ACC112 (cell line): ENCODE data around the gene SNUPN.
"Not testable (repeated sequence)": the region's sequence is repeated elsewhere in the genome, so short reads cannot be mapped to it uniquely, and the experiment has no call there.

Source experiments
- H2AFZ ChIP-seq: fragments of 200-600 bp; sonication (generic); one replicate; pipeline ENCODE4 v1.6.0; 2017; ENCODE audit warnings: antibody characterized with exemption, low read length; ENCODE audit not compliant: unreplicated experiment
- H3K27ac ChIP-seq: fragments of 200-600 bp; sonication (generic); 2 replicates; pipeline ENCODE4 v1.5.1; 2014; ENCODE audit warnings: low read depth, mild to moderate bottlenecking, antibody characterized with exemption, low read length, moderate library complexity
- H3K27me3 ChIP-seq: fragments of 200-600 bp; sonication (generic); 2 replicates; pipeline ENCODE4 v1.6.1; 2014; ENCODE audit warnings: mild to moderate bottlenecking, antibody characterized with exemption, low read length, moderate library complexity, mixed read lengths; ENCODE audit not compliant: insufficient read depth
- H3K36me3 ChIP-seq: fragments of 200-600 bp; sonication (generic); 2 replicates; pipeline ENCODE4 v1.6.1; 2016; ENCODE audit warnings: mild to moderate bottlenecking, antibody characterized with exemption, low read length, moderate library complexity, mixed read lengths; ENCODE audit not compliant: insufficient read depth
- H3K4me1 ChIP-seq: fragments of 200-600 bp; sonication (generic); one replicate; pipeline ENCODE4 v1.6.1; 2016; ENCODE audit warnings: low read length, mixed read lengths; ENCODE audit not compliant: insufficient read depth, unreplicated experiment, control insufficient read depth
- H3K4me3 ChIP-seq: fragments of 200-600 bp; sonication (generic); 2 replicates; pipeline ENCODE4 v1.5.1; 2014; ENCODE audit warnings: mild to moderate bottlenecking, low read depth, low read length
- H3K79me2 ChIP-seq: fragments of 200-600 bp; sonication (generic); one replicate; pipeline ENCODE4 v1.6.0; 2016; ENCODE audit warnings: low read length; ENCODE audit not compliant: control insufficient read depth, unreplicated experiment, insufficient read depth

The SNUPN gene

DNA sequence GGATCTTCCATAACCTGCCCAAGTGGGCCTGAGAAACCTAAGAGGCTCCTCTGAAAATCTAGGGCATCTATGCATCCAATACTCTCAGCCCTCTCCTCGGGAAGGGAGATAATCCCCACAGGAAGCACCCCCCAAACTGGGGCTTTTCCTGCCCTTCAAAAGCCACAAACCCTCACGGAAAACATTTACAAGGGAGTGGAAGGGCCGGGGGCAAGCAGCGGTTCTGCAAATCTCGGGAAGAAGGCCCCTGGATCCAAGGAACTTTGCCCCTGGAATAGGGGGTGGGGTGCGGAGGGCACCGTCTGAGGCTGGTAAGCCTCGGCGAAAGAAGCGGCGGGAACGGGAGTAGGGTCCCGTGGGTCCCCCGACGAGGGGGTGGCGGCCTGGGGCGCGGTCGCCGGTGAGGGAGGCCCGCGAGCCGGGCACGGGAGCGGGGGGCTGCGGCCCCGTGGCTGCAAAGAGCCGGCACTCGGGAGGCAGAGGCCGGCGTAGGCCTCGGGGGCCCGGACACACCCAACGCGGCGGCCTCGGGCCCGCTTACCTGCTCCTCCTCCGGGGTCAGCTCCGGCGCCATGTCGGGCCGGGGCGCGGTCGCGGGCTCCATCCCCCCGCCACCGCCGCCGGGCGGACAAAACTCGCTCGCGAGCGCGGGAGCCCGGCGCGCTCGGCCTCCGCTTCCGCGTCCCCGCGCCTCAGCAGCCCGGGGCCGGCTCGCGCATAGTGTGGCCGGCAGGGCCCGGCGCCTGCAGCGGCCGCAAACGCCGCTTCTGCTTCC lies 47.2 kb downstream of the SNUPN start:
- peaks cover 52% of the 10 kb centered on the region for H3K79me2 ChIP-seq
- peaks cover 12% of the 10 kb centered on the region for H3K4me1 ChIP-seq
- H3K27me3 ChIP-seq = no peaks in the 10 kb centered on the region
- peak overlapping the region; percentile 58 for H3K27ac ChIP-seq
- no peaks in the 10 kb centered on the region for H3K36me3 ChIP-seq
- H2AFZ ChIP-seq = peak overlapping the region; percentile 99
- peak overlapping the region; percentile 90 for H3K4me3 ChIP-seq

DNA sequence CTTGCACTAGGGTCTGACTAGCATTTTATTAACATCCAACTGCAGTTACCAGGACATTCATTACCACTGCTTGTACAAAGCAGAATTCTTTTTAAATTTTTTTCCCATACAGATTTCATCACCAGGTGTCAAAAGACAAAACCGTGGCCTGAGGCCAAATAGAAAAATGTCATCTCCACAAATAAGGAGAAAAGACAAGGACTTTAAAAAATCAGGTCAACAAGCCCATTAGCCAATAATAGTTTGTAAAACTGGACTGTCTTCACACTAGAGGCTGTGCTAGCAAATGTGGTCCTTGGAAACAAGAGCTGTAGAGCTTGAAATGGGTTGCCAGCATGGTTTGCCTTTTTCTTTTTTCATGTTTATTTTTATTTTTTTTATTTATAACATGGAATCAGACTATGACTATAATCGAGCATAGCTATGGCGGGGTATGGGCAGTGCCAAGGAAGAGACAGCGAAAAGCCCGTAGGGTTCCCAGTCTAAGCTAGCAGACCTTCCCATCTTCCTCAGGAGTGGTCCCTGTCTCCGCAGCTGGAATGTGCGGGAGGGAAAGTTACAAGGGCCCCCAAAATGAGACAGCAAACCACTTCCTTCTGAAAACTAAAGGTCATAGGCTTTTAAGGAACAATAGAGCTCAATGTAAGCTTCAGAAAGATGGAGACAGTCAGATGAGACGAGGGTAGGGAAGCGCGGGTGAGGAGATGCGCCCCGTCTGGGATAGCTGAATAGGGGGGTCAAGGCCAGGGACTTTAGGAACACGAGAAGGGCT lies 47.9 kb downstream of the SNUPN start:
- Histone ChIP-seq H3K4me3 (peak overlapping the region; percentile 90), H3K79me2 (peaks cover 60% of the 10 kb centered on the region), H3K36me3 (no peaks in the 10 kb centered on the region), H3K27me3 (no peaks in the 10 kb centered on the region), H2AFZ (peak overlapping the region; percentile 99), H3K4me1 (peaks cover 19% of the 10 kb centered on the region), H3K27ac (peak overlapping the region; percentile 58)

GRCh38 chr15:75573648-75574384 lies 51.7 kb downstream of the SNUPN start:
- Histone ChIP-seq H2AFZ (no peak overlapping the region), H3K36me3 (peaks cover 3% of the 10 kb centered on the region; the same call in 1 of the 2 replicates), H3K4me3 (no peak overlapping the region), H3K27me3 (no peaks in the 10 kb centered on the region), H3K79me2 (peaks cover 84% of the 10 kb centered on the region), H3K4me1 (peaks cover 15% of the 10 kb centered on the region), H3K27ac (no peak overlapping the region)

- Histone ChIP-seq H3K79me2 (peaks cover 81% of the 10 kb centered on the region), H3K27ac (no peak overlapping the region), H3K36me3 (peaks cover 8% of the 10 kb centered on the region; the same call in 1 of the 2 replicates), H3K4me3 (no peak overlapping the region), H2AFZ (no peak overlapping the region), H3K4me1 (peaks cover 19% of the 10 kb centered on the region), H3K27me3 (no peaks in the 10 kb centered on the region)
These were observed 55.2 kb downstream of the SNUPN start for GRCh38 chr15:75570126-75570845.

GRCh38 chr15:75565062-75565970 lies 60.2 kb downstream of the SNUPN start:
- H2AFZ ChIP-seq = no peak overlapping the region
- no peaks in the 10 kb centered on the region for H3K27me3 ChIP-seq
- 0 out of 2 replicates have a peak overlapping the region, but pooled peaks have one; percentile 0 for H3K27ac ChIP-seq
- no peak overlapping the region for H3K4me3 ChIP-seq
- H3K79me2 ChIP-seq = peaks cover 66% of the 10 kb centered on the region
- H3K4me1 ChIP-seq = peaks cover 11% of the 10 kb centered on the region
- peaks cover 10% of the 10 kb centered on the region; the same call in 1 of the 2 replicates for H3K36me3 ChIP-seq

DNA sequence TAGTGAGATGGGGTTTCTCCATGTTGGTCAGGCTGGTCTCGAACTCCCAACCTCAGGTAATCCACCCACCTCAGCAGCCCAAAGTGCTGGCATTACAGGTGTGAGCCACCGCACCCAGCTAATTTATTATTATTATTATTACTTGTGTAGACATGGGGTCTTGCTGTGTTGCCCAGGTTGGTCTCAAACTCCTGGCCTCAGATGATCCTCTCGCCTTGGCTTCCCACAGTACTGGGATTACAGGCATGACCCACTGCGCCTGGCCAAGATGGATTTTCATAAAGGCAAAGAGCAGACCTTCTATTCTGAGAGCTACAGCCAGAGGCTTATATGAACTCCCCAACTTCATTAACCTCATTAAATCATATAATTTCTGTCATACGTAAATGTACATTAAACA lies 63.6 kb downstream of the SNUPN start:
- Histone ChIP-seq H3K27ac (no peak overlapping the region), H3K79me2 (peaks cover 35% of the 10 kb centered on the region)

DNA sequence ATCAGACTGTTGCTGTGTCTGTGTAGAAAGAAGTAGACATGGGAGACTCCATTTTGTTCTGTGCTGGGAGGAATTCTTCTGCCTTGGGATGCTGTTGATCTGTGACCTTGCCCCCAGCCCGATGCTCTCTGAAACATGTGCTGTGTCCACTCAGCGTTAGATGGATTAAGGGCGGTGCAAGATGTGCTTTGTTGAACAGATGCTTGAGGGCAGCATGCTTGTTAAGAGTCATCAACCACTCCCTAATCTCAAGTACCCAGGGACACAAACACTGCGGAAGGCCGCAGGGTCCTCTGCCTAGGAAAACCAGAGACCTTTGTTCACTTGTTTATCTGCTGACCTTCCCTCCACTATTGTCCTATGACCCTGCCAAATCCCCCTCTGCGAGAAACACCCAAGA lies 66.2 kb downstream of the SNUPN start:
- peaks cover 26% of the 10 kb centered on the region for H3K79me2 ChIP-seq
- H3K4me1 ChIP-seq, H3K27ac ChIP-seq, H3K36me3 ChIP-seq, H2AFZ ChIP-seq, H3K4me3 ChIP-seq, H3K27me3 ChIP-seq: not testable (repeated sequence)

More for the DNA sequence above, 63.6 kb downstream of the SNUPN start:
- Histone ChIP-seq H3K27me3 (no peaks in the 10 kb centered on the region), H3K4me3 (no peak overlapping the region), H2AFZ (no peak overlapping the region), H3K4me1 (peaks cover 11% of the 10 kb centered on the region), H3K36me3 (peaks cover 7% of the 10 kb centered on the region; the same call in 1 of the 2 replicates)

DNA sequence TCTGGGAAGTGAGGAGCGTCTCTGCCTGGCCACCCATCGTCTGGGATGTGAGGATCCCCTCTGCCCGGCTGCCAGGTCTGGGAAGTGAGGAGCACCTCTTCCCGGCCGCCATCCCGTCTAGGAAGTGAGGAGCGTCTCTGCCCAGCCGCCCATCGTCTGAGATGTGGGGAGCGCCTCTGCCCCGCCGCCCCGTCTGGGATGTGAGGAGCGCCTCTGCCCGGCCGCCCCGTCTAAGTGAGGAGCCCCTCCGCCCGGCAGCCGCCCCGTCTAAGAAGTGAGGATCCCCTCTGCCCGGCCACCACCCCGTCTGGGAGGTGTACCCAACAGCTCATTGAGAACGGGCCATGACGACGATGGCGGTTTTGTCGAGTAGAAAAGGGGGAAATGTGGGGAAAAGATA lies 66.6 kb downstream of the SNUPN start:
- H3K27me3 ChIP-seq, H3K27ac ChIP-seq, H3K4me1 ChIP-seq, H3K4me3 ChIP-seq, H2AFZ ChIP-seq, H3K36me3 ChIP-seq: not testable (repeated sequence)
- peaks cover 26% of the 10 kb centered on the region for H3K79me2 ChIP-seq

DNA sequence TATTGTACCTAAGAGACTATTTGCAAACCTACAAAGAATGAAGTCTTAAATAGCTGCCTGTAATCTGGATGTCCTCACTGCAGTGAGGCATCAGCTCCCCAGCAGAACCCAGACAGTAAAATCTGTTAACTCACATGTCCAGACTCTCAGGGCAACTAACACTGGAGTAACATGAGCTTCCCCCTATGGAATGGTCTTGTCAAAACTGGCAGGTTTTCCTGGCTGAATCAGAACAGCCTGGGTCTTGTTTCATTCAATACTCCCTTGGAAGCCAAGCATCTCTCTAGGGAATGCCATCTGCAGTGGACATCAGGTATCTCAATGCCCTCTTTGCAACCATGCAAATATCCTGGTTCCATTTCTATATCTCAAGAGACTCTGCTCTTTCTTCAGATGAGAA lies 70.8 kb downstream of the SNUPN start:
- Histone ChIP-seq H2AFZ (no peak overlapping the region), H3K79me2 (peaks cover 30% of the 10 kb centered on the region), H3K4me1 (peaks cover 4% of the 10 kb centered on the region), H3K27ac (no peak overlapping the region), H3K27me3 (no peaks in the 10 kb centered on the region), H3K36me3 (no peaks in the 10 kb centered on the region), H3K4me3 (no peak overlapping the region)
